Tongue (tissue), 2 donors: Measurements from ENCODE around the gene LARGE1. TPM values are rescaled to one million over a fixed set of nuclear protein-coding genes. Genes with fewer than 3 reads are reported as not detected.

Experiments
- DNase-seq: peaks from one replicate; pipeline ENCODE4 v3.0.0-alpha.2; 2015
- total RNA-seq: library from RNA; depleted of rRNA; stranded (reverse); fragments of >200 nt; gene quantifications from one replicate; pipeline ENCODE4 v1.2.3, GENCODE V29; 2014

The LARGE1 gene
- total RNA-seq, 1 donor from 2014 or later, result 18.3 TPM

DNA sequence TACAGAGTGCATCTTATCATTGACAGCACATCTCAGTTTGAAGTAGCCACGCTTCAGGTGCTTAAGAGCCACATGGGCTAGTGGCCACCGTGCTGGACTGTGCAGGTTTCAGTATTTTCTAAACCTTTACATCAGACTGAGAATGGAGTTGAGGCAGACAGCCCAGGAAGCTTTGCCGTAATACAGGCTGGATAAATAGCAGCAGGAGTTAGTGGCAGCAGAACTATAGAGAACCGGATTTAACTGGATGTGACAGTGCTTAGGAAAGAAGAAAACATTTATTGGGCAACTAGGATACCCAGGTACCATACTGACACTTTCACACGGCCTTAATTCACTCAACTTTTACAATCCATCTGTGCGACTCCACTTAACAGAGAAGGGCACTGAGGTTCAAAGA, 145.5 kb downstream of the LARGE1 start:
- DNase-seq, result no peak

DNA sequence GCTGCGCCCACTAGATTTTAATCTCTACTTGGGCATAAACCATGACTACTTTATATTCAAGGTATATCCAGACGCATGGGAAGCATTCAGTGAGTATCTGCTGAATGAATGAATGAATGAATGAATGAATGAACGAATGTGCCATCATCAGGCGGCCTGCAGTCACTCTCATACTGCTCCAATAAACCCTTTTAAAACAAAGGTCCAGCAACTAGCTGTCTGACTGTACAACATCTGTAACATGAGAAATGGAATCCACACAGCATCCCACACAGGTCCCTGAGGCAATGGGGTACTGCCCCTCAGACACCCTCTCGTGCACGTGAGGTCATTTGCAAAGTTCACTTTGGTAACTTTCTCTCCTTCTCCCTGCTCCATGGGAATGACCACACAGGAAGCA, 147.5 kb downstream of the LARGE1 start:
- no peak for DNase-seq

DNA sequence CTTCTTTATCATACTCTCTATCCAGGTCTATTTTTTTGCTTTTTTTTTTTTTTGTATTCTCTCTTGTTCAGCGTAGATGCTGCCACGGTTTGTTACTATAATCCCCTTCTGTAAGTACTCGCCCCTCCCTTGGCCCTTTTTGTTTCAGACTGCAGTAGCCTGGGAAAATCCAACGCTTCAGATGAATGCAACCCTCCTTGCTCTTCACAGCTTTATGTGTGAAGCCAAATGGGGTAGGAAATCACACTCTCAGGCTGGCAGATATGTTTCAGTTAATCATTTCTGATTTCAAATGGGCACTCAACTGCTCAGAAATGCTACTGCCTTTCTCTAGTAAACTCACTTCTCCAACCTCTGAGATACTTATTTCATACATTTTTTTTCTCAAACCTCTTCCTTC, 149.1 kb downstream of the LARGE1 start:
- no peak for DNase-seq

- no peak for DNase-seq
Observed at GRCh38 chr22:33770723-33771122, 149.6 kb downstream of the LARGE1 start.

GRCh38 chr22:33766091-33766490, 154.2 kb downstream of the LARGE1 start:
- no peak for DNase-seq

GRCh38 chr22:33758961-33759360, 161.3 kb downstream of the LARGE1 start:
- DNase-seq, result no peak

DNA sequence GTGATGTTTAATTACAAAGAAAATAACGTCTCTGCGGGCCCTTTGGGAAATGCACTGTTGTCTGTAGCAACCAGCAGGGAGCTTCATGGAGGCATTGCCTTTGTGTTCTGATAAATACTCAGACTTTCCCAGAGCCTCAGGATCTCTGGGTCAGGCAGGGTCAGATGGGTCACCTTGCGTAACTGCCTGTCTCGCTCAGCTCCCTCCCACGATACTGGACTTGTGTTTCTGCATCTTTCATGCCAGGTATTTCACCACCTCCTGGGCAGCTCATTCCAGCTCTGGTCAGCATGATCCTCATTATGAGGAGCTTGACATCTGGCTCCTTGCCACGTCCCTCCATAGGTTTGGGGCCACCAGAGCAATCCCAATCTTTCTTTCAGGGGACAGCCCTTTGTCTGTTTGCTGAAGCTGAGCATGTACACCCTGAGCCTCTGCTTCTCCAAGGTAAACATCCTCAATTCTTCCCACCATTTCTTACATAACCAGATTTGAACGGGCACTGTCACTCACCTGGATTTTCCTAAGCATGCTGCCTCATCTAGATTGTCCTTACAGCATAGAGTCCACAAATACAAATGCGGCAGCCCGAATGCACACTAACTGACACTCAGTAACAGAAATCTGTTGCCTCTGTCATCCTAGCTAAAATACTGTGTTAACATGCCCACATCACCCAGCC, 162.3 kb downstream of the LARGE1 start:
- DNase-seq, result no peak

DNA sequence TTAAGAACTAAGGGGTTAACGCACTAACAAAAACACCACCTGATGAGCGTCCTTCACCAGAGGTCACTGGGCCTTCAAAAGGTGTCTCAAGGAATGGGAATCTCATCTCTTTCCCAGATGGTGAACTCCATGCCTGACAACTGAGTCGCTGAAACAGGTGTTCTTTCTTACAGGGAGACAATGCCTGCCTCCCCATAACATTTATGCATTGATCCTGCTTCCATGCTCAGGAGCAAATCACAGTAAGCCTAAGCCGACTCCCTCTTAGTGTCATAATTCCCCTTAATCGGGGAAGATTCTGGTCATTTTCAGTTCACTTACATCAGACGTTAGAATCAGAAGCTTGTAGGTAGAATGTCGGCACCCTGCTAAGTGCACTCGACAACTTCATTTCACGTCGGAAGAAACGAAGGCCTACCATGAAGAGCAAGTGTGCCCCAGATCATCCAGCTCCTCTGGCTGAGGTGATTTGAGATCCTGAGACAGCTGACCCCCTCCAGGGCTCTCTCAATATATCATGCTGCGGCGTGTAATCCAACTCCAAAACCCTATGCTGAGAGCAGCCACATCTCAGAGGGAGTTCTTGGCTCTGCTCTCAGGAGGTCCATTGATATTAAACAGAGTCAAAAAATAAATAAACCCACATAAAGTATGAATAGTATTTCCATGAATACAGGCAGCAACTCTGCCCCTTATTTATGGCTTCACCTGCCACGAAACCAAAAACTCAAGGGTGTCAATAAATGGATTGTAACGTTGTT, 163.1 kb downstream of the LARGE1 start:
- peak; percentile 60 for DNase-seq

DNA sequence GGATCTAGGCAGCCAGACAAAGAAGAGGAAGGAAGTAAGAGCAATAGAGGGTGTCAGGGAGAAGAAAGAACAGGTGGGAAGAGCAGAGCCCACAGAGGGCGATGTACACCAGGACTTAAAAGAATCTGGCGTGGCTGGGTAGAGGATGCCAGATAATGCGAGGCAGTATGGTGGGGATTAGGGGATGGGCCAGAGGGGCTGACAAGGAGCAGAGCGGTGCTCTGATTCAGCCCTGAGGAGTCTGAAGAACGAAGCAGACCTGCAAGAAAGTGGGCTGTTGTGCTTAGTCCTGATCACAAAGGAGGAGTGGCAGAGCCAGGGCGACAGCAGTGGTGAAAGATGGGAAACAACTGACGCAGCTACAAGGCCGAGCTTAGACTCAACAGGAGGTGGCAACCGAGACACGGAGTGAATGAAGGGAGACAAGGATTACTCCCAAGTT, 163.7 kb downstream of the LARGE1 start:
- DNase-seq, result peak; percentile 77

DNA sequence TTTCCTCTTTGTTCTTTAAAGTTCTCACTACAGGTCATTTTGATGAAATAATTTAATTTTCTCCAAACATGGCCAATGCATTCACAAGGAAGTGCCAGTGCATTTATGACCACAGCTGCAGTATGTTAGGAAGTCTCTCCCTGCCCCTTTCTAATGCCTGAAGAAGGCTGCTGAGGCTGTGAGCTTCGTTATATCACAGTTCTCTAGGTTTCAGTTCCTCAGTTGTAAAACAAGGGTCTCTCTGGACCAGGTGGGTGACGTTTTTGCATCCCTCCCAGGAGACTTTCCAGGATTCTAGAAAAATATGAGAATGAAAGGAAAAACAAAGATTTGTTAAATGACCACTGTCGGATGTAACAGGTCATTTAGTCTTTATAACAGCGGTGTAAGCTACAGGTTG, 171.6 kb downstream of the LARGE1 start:
- DNase-seq, result no peak

- peak; percentile 91 for DNase-seq
Observed at GRCh38 chr22:33747576-33748180, 172.6 kb downstream of the LARGE1 start.

GRCh38 chr22:33747029-33747428, 173.2 kb downstream of the LARGE1 start:
- no peak for DNase-seq

- no peak for DNase-seq
Observed at GRCh38 chr22:33746501-33746928, 173.8 kb downstream of the LARGE1 start.

DNA sequence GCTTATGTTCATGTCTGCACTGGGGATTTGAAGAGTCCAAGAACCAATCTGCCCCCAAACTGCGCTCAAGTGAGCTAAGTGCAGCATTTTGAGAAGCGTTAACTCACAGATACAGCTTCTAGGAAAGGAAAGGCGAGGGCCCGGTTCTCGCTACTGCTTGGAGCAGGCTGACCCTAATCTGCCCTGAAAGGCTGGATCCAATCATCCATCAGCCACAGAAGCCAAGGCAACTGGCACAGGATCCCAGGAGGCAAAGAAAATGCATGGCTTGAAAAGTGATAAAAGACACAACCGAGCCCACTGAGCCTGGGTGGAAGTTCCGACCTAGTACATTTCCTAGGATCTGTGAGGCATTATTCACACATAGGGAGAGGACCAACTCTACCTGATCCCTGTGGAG, 174.8 kb downstream of the LARGE1 start:
- DNase-seq, result peak; percentile 56

- DNase-seq, result no peak
Observed at GRCh38 chr22:33743756-33744155, 176.5 kb downstream of the LARGE1 start.

- no peak for DNase-seq
Observed at GRCh38 chr22:33741025-33741424, 179.3 kb downstream of the LARGE1 start.

- no peak for DNase-seq
Observed at GRCh38 chr22:33739516-33739915, 180.8 kb downstream of the LARGE1 start.

GRCh38 chr22:33737662-33738061, 182.6 kb downstream of the LARGE1 start:
- no peak for DNase-seq

DNA sequence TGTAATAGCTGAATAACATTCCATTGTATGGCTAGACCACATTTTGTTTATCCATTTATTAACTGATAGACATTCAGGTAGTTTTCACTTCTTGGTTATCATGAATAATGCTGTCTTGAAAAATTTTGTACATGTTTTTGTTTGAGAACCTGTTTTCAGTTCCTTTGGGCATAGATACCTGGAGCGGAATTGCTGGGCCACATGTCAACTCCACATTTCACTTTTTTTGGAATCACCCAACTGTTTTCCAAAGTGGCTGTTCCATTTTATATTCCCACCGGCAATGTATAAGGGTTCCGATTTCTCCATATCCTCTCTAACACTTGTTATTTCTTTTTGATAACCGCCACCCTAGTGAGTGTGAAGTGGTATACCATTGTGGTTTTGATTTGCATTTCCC, 184.3 kb downstream of the LARGE1 start:
- no peak for DNase-seq

- DNase-seq, result no peak
Observed at GRCh38 chr22:33728847-33729246, 191.4 kb downstream of the LARGE1 start.

- DNase-seq, result peak; percentile 69
Observed at GRCh38 chr22:33726294-33726734, 194.0 kb downstream of the LARGE1 start.

- DNase-seq, result no peak
Observed at GRCh38 chr22:33723915-33724314, 196.4 kb downstream of the LARGE1 start.

- no peak for DNase-seq
Observed at GRCh38 chr22:33722816-33723215, 197.5 kb downstream of the LARGE1 start.
